Measurements from ENCODE around the gene PIM3. TPM values are rescaled to one million over a fixed set of nuclear protein-coding genes. Genes with fewer than 3 reads are reported as not detected.
"Not testable (repeated sequence)": the region's sequence is repeated elsewhere in the genome, so short reads cannot be mapped to it uniquely, and the experiment has no call there.

PIM3 gene
- total and polyA plus RNA-seq, 4 donors, result 14.5 to 44.0 (median 28.1) TPM

DNA sequence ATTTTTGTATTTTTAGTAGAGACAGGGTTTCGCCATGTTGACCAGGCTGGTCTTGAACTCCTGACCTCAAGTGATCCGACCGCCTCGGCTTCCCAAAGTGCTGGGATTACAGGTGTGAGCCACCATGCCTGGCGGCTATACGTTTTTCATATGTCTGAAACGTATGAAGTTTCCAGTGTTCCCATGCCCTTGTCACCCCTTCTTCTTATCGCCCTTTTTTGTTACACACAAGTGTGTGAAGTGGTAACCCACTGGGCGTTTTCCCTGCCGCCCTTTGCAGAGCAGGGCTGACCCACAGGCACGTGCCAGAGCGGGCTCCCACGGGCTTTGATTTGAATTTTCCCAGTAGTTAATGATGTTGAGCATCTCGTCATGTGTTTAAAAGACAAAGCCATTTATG lies 17.0 kb downstream of the PIM3 start (continued):
- TF ChIP-seq REST (IDR thresholded peaks at IDR 0.05), result no peak

DNA sequence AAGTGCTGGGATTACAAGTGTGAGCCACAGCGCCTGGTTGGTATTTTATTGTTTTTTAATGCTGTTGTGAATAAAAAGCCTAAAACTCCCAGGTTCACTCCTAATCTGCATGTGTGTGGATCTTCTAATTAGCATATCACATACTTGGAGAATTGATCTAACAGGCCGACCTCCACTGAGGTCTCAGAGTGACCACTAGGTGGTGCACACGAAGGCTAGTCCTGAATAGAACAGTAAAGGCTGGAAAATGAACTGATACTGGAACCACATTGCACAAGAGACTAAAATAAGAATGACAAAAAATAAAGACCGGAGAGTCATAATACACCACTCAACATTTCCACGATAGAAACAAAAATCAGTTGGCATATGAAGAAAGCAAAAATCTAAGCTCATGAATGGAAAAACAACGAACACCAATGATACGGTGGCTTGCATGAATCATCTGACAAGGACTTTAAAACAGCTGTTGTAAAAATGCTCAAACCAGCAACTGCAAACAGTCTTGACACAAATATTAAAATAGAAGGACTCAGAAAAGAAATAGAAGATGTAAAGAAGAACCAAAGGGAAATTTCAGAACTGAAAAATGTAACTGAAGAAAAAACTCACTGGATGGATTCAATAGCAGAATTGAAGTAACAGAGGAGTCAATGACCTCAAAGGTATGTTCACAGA lies 19.2 kb downstream of the PIM3 start:
- H3K27me3 ChIP-seq (ENCODE audit: control insufficient read depth in 4 of 4, insufficient read depth in 4 of 4, low read length in 3 of 4), result peaks cover 0 to 3% (median 0%) of the 10 kb centered on the region in 4 donors
- H3K4me1 ChIP-seq (ENCODE audit: control insufficient read depth in 4 of 4, insufficient read depth in 4 of 4, low read length in 3 of 4), result no peaks in the 10 kb centered on the region
- no peak overlapping the region for H3K9ac ChIP-seq (ENCODE audit: low read depth in 1 of 2, low read length in 2 of 2)
- H3K4me3 ChIP-seq (ENCODE audit: low read depth in 1 of 3, low read length in 3 of 3), result no peak overlapping the region
- 56% methylated on average over 7 of the region's 7 CpGs for WGBS
- TF ChIP-seq RAD21 (IDR thresholded peaks at IDR 0.05) (peak; percentile 66 to 83), RXRA (IDR thresholded peaks at IDR 0.05) (peak in 1 of 2 donors; percentile 28), HNF4G (IDR thresholded peaks at IDR 0.05) (no peak), JUND (IDR thresholded peaks at IDR 0.05) (no peak), YY1 (IDR thresholded peaks at IDR 0.05) (no peak)
- TF ChIP-seq, protein P1, sequence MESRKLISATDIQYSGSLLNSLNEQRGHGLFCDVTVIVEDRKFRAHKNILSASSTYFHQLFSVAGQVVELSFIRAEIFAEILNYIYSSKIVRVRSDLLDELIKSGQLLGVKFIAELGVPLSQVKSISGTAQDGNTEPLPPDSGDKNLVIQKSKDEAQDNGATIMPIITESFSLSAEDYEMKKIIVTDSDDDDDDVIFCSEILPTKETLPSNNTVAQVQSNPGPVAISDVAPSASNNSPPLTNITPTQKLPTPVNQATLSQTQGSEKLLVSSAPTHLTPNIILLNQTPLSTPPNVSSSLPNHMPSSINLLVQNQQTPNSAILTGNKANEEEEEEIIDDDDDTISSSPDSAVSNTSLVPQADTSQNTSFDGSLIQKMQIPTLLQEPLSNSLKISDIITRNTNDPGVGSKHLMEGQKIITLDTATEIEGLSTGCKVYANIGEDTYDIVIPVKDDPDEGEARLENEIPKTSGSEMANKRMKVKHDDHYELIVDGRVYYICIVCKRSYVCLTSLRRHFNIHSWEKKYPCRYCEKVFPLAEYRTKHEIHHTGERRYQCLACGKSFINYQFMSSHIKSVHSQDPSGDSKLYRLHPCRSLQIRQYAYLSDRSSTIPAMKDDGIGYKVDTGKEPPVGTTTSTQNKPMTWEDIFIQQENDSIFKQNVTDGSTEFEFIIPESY (IDR thresholded peaks at IDR 0.05), result no peak
- TF ChIP-seq, protein P2, sequence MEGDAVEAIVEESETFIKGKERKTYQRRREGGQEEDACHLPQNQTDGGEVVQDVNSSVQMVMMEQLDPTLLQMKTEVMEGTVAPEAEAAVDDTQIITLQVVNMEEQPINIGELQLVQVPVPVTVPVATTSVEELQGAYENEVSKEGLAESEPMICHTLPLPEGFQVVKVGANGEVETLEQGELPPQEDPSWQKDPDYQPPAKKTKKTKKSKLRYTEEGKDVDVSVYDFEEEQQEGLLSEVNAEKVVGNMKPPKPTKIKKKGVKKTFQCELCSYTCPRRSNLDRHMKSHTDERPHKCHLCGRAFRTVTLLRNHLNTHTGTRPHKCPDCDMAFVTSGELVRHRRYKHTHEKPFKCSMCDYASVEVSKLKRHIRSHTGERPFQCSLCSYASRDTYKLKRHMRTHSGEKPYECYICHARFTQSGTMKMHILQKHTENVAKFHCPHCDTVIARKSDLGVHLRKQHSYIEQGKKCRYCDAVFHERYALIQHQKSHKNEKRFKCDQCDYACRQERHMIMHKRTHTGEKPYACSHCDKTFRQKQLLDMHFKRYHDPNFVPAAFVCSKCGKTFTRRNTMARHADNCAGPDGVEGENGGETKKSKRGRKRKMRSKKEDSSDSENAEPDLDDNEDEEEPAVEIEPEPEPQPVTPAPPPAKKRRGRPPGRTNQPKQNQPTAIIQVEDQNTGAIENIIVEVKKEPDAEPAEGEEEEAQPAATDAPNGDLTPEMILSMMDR (IDR thresholded peaks at IDR 0.05; ENCODE audit: low read depth, low read length, missing input control), result peak; percentile 69
- peak; percentile 34 for DNase-seq (ENCODE audit: low spot score)
- H3K9me3 ChIP-seq (ENCODE audit: control insufficient read depth in 4 of 4, low read length in 3 of 4), result no peaks in the 10 kb centered on the region
- H3K36me3 ChIP-seq (ENCODE audit: control insufficient read depth in 4 of 4, insufficient read depth in 3 of 4, low read depth in 1 of 4, low read length in 3 of 4), result no peaks in the 10 kb centered on the region
- no peak overlapping the region for H3K27ac ChIP-seq (ENCODE audit: low read depth in 1 of 2, low read length in 2 of 2)

DNA sequence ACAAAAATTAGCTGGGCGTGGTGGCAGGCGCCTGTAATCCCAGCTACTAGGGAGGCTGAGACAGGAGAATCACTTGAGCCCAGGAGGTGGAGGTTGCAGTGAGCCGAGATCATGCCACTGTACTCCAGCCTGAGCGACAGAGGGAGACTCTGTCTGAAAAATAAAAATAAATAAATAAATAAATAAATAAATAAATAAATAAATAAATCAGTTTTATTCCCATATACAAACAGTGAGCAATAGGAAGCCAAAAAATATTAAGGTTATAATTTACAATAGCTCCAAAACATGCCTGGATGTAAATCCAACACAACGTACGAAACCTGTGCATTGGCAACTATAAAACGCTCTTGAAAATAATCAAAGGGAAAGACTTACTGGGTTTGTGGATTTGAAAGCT lies 21.2 kb downstream of the PIM3 start:
- WGBS, result 97% methylated on average over 7 of the region's 7 CpGs
- not testable (repeated sequence) for H3K27me3 ChIP-seq (ENCODE audit: control insufficient read depth in 4 of 4, insufficient read depth in 4 of 4, low read length in 3 of 4); H3K9me3 ChIP-seq (ENCODE audit: control insufficient read depth in 4 of 4, low read length in 3 of 4); H3K4me3 ChIP-seq (ENCODE audit: low read depth in 1 of 3, low read length in 3 of 3); H3K27ac ChIP-seq (ENCODE audit: low read depth in 1 of 2, low read length in 2 of 2); H3K4me1 ChIP-seq (ENCODE audit: control insufficient read depth in 4 of 4, insufficient read depth in 4 of 4, low read length in 3 of 4); H3K9ac ChIP-seq (ENCODE audit: low read depth in 1 of 2, low read length in 2 of 2); H3K36me3 ChIP-seq (ENCODE audit: control insufficient read depth in 4 of 4, insufficient read depth in 3 of 4, low read depth in 1 of 4, low read length in 3 of 4); DNase-seq (ENCODE audit: low spot score)
